Keratinocyte (primary cell): Measurements from ENCODE around the gene SH3RF1.

ENCODE experiments used
- CTCF ChIP-seq, 3 experiments: IDR thresholded peaks in 1 of 3; conservative IDR thresholded peaks in 1 of 3; optimal IDR thresholded peaks in 1 of 3; 2 replicates in 2 of 3; 3 replicates in 1 of 3; pipeline versions ENCODE3 to v1.5.1; 2011; ENCODE audit warnings: low read length in 3 of 3, mild to moderate bottlenecking in 3 of 3, moderate library complexity in 2 of 3, control low read depth in 1 of 3, inconsistent platforms in 1 of 3; ENCODE audit not compliant: insufficient read depth in 2 of 3; ENCODE audit errors: extremely low read depth in 1 of 3
- EZH2 ChIP-seq: IDR thresholded peaks from one replicate; pipeline ENCODE4 v1.6.1; 2012; ENCODE audit warnings: inconsistent platforms, mild to moderate bottlenecking, low read length, moderate library complexity

DNA sequence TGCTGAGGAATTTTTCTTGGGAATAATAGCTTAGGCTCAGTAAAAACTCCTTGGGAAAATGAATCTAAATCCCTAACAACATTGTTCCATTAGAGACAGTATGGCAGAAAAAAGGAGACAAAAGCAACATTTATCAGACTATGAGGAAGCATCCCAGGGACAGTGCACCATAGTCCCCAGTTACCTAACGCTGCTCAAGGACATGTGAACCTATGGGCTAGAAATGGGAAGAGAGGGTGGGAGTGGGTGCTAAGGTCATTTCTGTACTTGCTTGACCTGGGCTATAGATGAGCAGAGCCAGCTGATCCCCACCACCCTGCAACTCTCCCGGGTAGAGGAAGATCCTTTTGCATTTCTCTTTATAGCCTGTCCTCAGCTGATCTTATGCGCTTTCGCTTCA, 162.5 kb downstream of the SH3RF1 start:
- TF ChIP-seq CTCF (optimal IDR thresholded peaks at IDR 0.05 in 1 of 3, IDR thresholded peaks at IDR 0.05 in 1 of 3, conservative IDR thresholded peaks at IDR 0.05 in 1 of 3; ENCODE audit: extremely low read depth in 1 of 3, insufficient read depth in 2 of 3, low read length in 3 of 3) (no peak), EZH2 (no peak)
